H1 (cell line): ENCODE results near the gene UNC13D. TPM values are rescaled to one million over a fixed set of nuclear protein-coding genes. Genes with fewer than 3 reads are reported as not detected.
A peak's percentile ranks its signal among the peaks of the same experiment; 100 is the strongest.

Experiments used
- ASH2L ChIP-seq: fragments of 200-600, 300-600 bp; sonication (generic); IDR thresholded peaks from one replicate; pipeline ENCODE4 v1.7.1; 2017; ENCODE audit warnings: low read length
- BACH1 ChIP-seq: IDR thresholded peaks from 2 replicates; pipeline ENCODE4 v1.6.1; 2012; ENCODE audit warnings: low read length, improper control_type of control experiment
- BRCA1 ChIP-seq: IDR thresholded peaks from 2 replicates; pipeline ENCODE4 v1.6.1; 2012; ENCODE audit warnings: low read depth, low read length, improper control_type of control experiment
- CBX8 ChIP-seq: fragments of 300-800, 300-1000 bp; sonication (generic); IDR thresholded peaks from 2 replicates; pipeline ENCODE4 v1.7.1; 2016; ENCODE audit warnings: low read depth, low read length, borderline replicate concordance
- CEBPB ChIP-seq: IDR thresholded peaks from 2 replicates; pipeline ENCODE4 v1.6.1; 2012; ENCODE audit warnings: low read depth, low read length
- CHD1 ChIP-seq: IDR thresholded peaks from 2 replicates; pipeline ENCODE4 v1.6.1; 2012; ENCODE audit warnings: low read depth, low read length, improper control_type of control experiment
- CHD2 ChIP-seq: IDR thresholded peaks from 2 replicates; pipeline ENCODE4 v1.6.1; 2012; ENCODE audit warnings: low read length, improper control_type of control experiment
- CREB1 ChIP-seq: IDR thresholded peaks from 2 replicates; pipeline ENCODE4 v1.6.1; 2012; ENCODE audit warnings: inconsistent platforms
- EGR1 ChIP-seq: IDR thresholded peaks from 2 replicates; pipeline ENCODE4 v1.6.1; 2011; ENCODE audit warnings: low read depth, low read length, borderline replicate concordance
- EP300 ChIP-seq, 2 experiments: IDR thresholded peaks; 1 replicate in 1 of 2; 2 replicates in 1 of 2; pipeline ENCODE4 v1.6.1; 2011 to 2012; ENCODE audit warnings: low read depth in 2 of 2, low read length in 2 of 2, mild to moderate bottlenecking in 2 of 2, borderline replicate concordance in 1 of 2, inconsistent platforms in 1 of 2, moderate library complexity in 1 of 2
- EZH2 ChIP-seq: fragments of 200-600 bp; sonication (generic); IDR thresholded peaks from 2 replicates; pipeline ENCODE4 v1.7.1; 2012; ENCODE audit warnings: low read depth, mild to moderate bottlenecking, moderate library complexity, low read length, inconsistent platforms; ENCODE audit not compliant: severe bottlenecking
- KDM1A ChIP-seq: fragments of 200-600, 300-600 bp; sonication (generic); IDR thresholded peaks from 2 replicates; pipeline ENCODE4 v1.7.1; 2016; ENCODE audit warnings: mild to moderate bottlenecking, low read length, borderline replicate concordance
- MAX ChIP-seq: IDR thresholded peaks from 2 replicates; pipeline ENCODE4 v1.6.1; 2012; ENCODE audit warnings: inconsistent platforms
- NRF1 ChIP-seq: IDR thresholded peaks from 2 replicates; pipeline ENCODE4 v1.6.1; 2011; ENCODE audit warnings: mild to moderate bottlenecking, low read depth, low read length, improper control_type of control experiment
- POLR2A ChIP-seq, 2 experiments: IDR thresholded peaks; 1 replicate in 1 of 2; 2 replicates in 1 of 2; pipeline ENCODE4 v1.6.1; 2011; ENCODE audit warnings: low read depth in 2 of 2, low read length in 2 of 2, mild to moderate bottlenecking in 2 of 2; ENCODE audit errors: control extremely low read depth in 1 of 2
- POLR2AphosphoS5 ChIP-seq: IDR thresholded peaks from 2 replicates; pipeline ENCODE4 v1.6.1; 2011; ENCODE audit warnings: low read depth, low read length
- SIRT6 ChIP-seq: IDR thresholded peaks from one replicate; pipeline ENCODE4 v1.7.1; 2012; ENCODE audit warnings: low read length, inconsistent platforms
- SP4 ChIP-seq: IDR thresholded peaks from 2 replicates; pipeline ENCODE4 v1.6.1; 2012; ENCODE audit warnings: low read length, inconsistent platforms
- SRF ChIP-seq: IDR thresholded peaks from 2 replicates; pipeline ENCODE4 v1.6.1; 2011; ENCODE audit warnings: mild to moderate bottlenecking, low read depth, low read length, moderate library complexity
- SUZ12 ChIP-seq: fragments of 200-600 bp; sonication (generic); IDR thresholded peaks from 2 replicates; pipeline ENCODE4 v1.6.1; 2012; ENCODE audit warnings: mild to moderate bottlenecking, inconsistent platforms, low read length, moderate library complexity, mixed read lengths
- TAF7 ChIP-seq: optimal IDR thresholded peaks from 2 replicates; pipeline ENCODE3; 2011; ENCODE audit warnings: low read depth, mild to moderate bottlenecking, inconsistent platforms, low read length, moderate library complexity, borderline replicate concordance
- TCF12 ChIP-seq: IDR thresholded peaks from 2 replicates; pipeline ENCODE4 v1.6.1; 2011; ENCODE audit warnings: low read depth, mild to moderate bottlenecking, low read length
- YY1 ChIP-seq: IDR thresholded peaks from 2 replicates; pipeline ENCODE4 v1.6.1; 2011; ENCODE audit warnings: low read depth, mild to moderate bottlenecking, low read length
- polyA plus RNA-seq, 7 experiments: library from polyadenylated mRNA; depleted of rRNA in 3 of 7; stranded (reverse) in 5 of 7; unstranded in 2 of 7; fragments of >200 nt in 5 of 7; fragments of 200-250 nt in 2 of 7; gene quantifications; 1 replicate in 5 of 7; 2 replicates in 1 of 7; 4 replicates in 1 of 7; pipeline versions ENCODE4 v1.2.1 to v1.2.3, GENCODE V29; 2011 to 2013; ENCODE audit warnings: missing spikeins in 2 of 7, mixed read lengths in 2 of 7
- total RNA-seq: library from RNA; stranded (reverse); fragmentation: NEBNext Ultra II Directional; extraction: Animal tissue kit (Norgen Biotek cat#: 25700); gene quantifications from 2 replicates; pipeline ENCODE4 v1.2.1, GENCODE V29; 2021
- TF ChIP-seq, protein P1 (sequence below): IDR thresholded peaks from 2 replicates; pipeline ENCODE4 v1.6.1; 2011; ENCODE audit warnings: low read length, improper control_type of control experiment
- TF ChIP-seq, protein P2 (sequence below): IDR thresholded peaks from 2 replicates; pipeline ENCODE4 v1.6.1; 2011; ENCODE audit warnings: low read depth, mild to moderate bottlenecking, low read length; ENCODE audit not compliant: insufficient read depth

The UNC13D gene
- total and polyA plus RNA-seq, 2 of the 8 experiments (the other 6 are each of a cell fraction or from before 2014, with no cell fraction given), result 3.6 to 8.4 TPM

DNA sequence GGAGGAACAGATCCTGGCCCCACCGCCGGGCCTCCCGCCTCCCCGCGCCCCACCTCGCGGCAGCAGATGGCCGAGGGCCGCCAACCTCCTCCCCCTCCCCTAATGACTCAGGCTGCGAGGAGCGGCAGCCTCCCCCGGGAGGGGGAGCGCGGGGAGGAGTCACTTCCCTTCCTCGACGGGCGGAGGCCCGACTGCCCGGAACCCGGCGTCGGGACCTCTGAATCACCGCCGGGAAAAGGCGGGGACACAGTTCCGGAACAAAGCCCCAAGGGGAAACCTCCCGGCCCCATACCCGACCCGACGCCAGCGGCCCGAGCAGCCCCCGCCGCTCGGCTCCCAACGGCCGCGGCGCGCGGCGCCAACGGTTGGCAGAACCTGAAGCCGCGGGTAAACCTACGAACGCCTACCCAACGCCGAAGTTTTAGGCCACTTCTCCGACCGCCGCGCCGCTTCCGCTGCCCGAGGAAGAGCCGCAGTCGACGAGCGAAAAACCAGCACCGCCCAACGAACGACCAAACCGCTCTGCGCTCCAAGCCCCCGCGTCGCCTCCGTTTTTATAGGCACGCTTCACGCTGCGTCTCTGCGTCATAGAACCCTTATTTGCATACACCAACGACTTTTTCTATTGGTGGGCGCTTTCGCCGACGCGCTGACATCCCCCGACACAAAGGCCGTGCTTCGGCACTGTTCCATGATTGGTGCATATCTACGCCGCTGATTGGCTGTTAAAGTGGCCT lies 64.8 kb downstream of the UNC13D start (continued):
- peak; percentile 86 for TF ChIP-seq CHD2
- TF ChIP-seq SRF, result no peak
- TF ChIP-seq NRF1, result no peak; the same call in 1 of the 2 replicates
- no peak for TF ChIP-seq BRCA1
- TF ChIP-seq MAX, result 0 out of 2 replicates have a peak, but pooled peaks have one; percentile 15
- no peak; the same call in none of the 2 replicates for TF ChIP-seq SP4
- TF ChIP-seq, protein P1, sequence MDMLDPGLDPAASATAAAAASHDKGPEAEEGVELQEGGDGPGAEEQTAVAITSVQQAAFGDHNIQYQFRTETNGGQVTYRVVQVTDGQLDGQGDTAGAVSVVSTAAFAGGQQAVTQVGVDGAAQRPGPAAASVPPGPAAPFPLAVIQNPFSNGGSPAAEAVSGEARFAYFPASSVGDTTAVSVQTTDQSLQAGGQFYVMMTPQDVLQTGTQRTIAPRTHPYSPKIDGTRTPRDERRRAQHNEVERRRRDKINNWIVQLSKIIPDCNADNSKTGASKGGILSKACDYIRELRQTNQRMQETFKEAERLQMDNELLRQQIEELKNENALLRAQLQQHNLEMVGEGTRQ, result no peak; the same call in 1 of the 2 replicates
- TF ChIP-seq TAF7, result peak; percentile 99
- TF ChIP-seq, protein P2, sequence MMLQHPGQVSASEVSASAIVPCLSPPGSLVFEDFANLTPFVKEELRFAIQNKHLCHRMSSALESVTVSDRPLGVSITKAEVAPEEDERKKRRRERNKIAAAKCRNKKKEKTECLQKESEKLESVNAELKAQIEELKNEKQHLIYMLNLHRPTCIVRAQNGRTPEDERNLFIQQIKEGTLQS, result no peak
- peak; percentile 100 for TF ChIP-seq POLR2A (IDR thresholded peaks at IDR 0.05; ENCODE audit: control extremely low read depth in 1 of 2, low read depth in 2 of 2, low read length in 2 of 2)
- no peak for TF ChIP-seq SIRT6
- no peak for TF ChIP-seq BACH1
- peak; percentile 78 for TF ChIP-seq CHD1
- no peak for TF ChIP-seq EZH2
- no peak for TF ChIP-seq CBX8
- no peak for TF ChIP-seq KDM1A
- 0 out of 2 replicates have a peak, but pooled peaks have one; percentile 2 for TF ChIP-seq YY1
- TF ChIP-seq TCF12, result 0 out of 2 replicates have a peak, but pooled peaks have one; percentile 38
- TF ChIP-seq SUZ12, result no peak
- peak; percentile 96 for TF ChIP-seq CREB1
- TF ChIP-seq POLR2AphosphoS5, result peak; percentile 100
- peak; percentile 33 for TF ChIP-seq ASH2L
- TF ChIP-seq CEBPB, result no peak
- no peak for TF ChIP-seq EP300 (IDR thresholded peaks at IDR 0.05; ENCODE audit: borderline replicate concordance in 1 of 2, low read depth in 2 of 2, low read length in 2 of 2)
- TF ChIP-seq EGR1, result peak; percentile 71; the same call in 1 of the 2 replicates
